GM12878 (cell line): ENCODE measurements around the gene AP1M2. TPM values are rescaled to one million over a fixed set of nuclear protein-coding genes. Genes with fewer than 3 reads are reported as not detected.
A peak's percentile ranks its signal among the peaks of the same experiment; 100 is the strongest.

Source experiments
- ELK1 ChIP-seq: IDR thresholded peaks from 2 replicates; pipeline ENCODE4 v1.6.1; 2012; ENCODE audit warnings: low read depth, low read length, improper control_type of control experiment
- MYC ChIP-seq: IDR thresholded peaks from 2 replicates; pipeline ENCODE4 v1.6.1; 2011; ENCODE audit warnings: mild to moderate bottlenecking, low read length, moderate library complexity, inconsistent platforms; ENCODE audit not compliant: insufficient read depth, insufficient replicate concordance, insufficient read length, severe bottlenecking
- POU2F2 ChIP-seq: IDR thresholded peaks from 3 replicates; pipeline ENCODE4 v1.6.1; 2011; ENCODE audit warnings: low read depth, mild to moderate bottlenecking, low read length, borderline replicate concordance
- STAT1 ChIP-seq: fragments of 450-650 bp; conservative IDR thresholded peaks from 2 replicates; pipeline ENCODE4 v1.6.1; 2014; ENCODE audit warnings: antibody characterized with exemption, mild to moderate bottlenecking
- TCF3 ChIP-seq: IDR thresholded peaks from 2 replicates; pipeline ENCODE4 v1.6.1; 2012; ENCODE audit warnings: low read depth, mild to moderate bottlenecking, low read length, borderline replicate concordance; ENCODE audit not compliant: insufficient read depth
- USF2 ChIP-seq: IDR thresholded peaks from 2 replicates; pipeline ENCODE4 v1.6.1; 2011; ENCODE audit warnings: low read depth, low read length, improper control_type of control experiment, borderline replicate concordance
- ZBED1 ChIP-seq: IDR thresholded peaks from 2 replicates; pipeline ENCODE4 v1.6.1; 2016; ENCODE audit warnings: borderline replicate concordance
- ZBTB4 ChIP-seq: fragments of 450-650 bp; formaldehyde crosslinking; IDR thresholded peaks from 2 replicates; pipeline ENCODE4 v1.4.0; 2022; ENCODE audit warnings: mild to moderate bottlenecking, moderate library complexity
- polyA plus RNA-seq, 11 experiments: library from polyadenylated mRNA; depleted of rRNA in 4 of 11; unstranded in 6 of 11; stranded (reverse) in 5 of 11; fragments of >200 nt; fragmentation: Nextera tagmentation in 4 of 11; fragmentation: Illumina TruSeq in 1 of 11; extraction: Ambion mirVana in 4 of 11; extraction: Trizol in 1 of 11; gene quantifications; 1 replicate in 1 of 11; 2 replicates in 10 of 11; pipeline versions ENCODE4 v1.2.1 to v1.2.3, GENCODE V29; 2011 to 2016; ENCODE audit warnings: inconsistent platforms in 2 of 11, missing spikeins in 2 of 11, low read depth in 1 of 11
- total RNA-seq, 4 experiments: library from RNA; depleted of rRNA in 3 of 4; stranded (reverse); fragments of >200 nt in 3 of 4; fragmentation: Illumina TruSeq in 1 of 4; extraction: Trizol in 1 of 4; gene quantifications; 2 replicates each; pipeline versions ENCODE4 v1.2.1 to v1.2.3, GENCODE V29; 2013 to 2021
- TF ChIP-seq, protein P1 (sequence below): IDR thresholded peaks from 2 replicates; pipeline ENCODE4 v1.6.1; 2011; ENCODE audit warnings: borderline replicate concordance, low read depth, mild to moderate bottlenecking, moderate library complexity, mixed read lengths, low read length; ENCODE audit not compliant: insufficient read depth; ENCODE audit errors: extremely low read length

The AP1M2 gene
- total and polyA plus RNA-seq, 10 of the 15 experiments (the other 5 are each of a cell fraction or from before 2014, with no cell fraction given): 0.72 TPM; not detected in 9

DNA sequence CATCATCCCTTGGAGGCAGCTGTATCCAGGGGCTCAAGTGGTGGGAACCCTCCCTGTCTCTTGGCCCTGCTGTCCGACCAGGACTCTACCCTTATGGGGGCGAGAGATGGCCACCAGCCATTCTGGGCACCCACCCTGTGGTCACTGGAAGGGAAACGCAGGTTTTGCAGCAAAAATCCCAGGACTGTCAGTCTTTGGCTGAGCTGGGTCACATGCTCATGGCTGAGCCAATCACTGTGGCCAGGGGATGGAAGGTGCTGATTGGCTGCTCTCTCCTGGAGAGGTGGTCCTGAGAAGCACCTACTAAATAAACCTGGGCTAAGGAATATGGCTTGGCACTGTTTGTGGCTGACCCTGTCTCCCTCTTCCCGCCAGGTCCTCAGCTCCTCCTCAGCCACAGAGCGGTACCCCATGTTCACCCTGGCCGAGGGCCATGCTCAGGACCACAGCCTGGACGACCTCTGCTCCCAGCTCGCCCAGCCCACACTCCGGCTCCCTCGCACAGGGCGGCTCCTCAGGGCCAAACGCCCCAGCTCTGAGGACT lies 34.5 kb downstream of the AP1M2 start (continued):
- TF ChIP-seq ZBTB4 (CRISPR knock-in tag) (no peak), USF2 (peak; percentile 9; the same call in 1 of the 2 replicates), ZBED1 (no peak), TCF3 (0 out of 2 replicates have a peak, but pooled peaks have one; percentile 13), STAT1 (no peak), POU2F2 (0 out of 3 replicates have a peak, but pooled peaks have one; percentile 50), MYC (no peak), ELK1 (no peak)
- TF ChIP-seq, protein P1, sequence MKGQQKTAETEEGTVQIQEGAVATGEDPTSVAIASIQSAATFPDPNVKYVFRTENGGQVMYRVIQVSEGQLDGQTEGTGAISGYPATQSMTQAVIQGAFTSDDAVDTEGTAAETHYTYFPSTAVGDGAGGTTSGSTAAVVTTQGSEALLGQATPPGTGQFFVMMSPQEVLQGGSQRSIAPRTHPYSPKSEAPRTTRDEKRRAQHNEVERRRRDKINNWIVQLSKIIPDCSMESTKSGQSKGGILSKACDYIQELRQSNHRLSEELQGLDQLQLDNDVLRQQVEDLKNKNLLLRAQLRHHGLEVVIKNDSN: peak; percentile 81
